C1 segment of cervical spinal cord (tissue), 14 donors: ENCODE data around the gene HSPA1A.

ENCODE experiments used
- DNase-seq, 14 donors: peaks; one replicate each; lab custom pipeline; 2025; lab: John Stamatoyannopoulos, UW

Gene HSPA1A

DNA sequence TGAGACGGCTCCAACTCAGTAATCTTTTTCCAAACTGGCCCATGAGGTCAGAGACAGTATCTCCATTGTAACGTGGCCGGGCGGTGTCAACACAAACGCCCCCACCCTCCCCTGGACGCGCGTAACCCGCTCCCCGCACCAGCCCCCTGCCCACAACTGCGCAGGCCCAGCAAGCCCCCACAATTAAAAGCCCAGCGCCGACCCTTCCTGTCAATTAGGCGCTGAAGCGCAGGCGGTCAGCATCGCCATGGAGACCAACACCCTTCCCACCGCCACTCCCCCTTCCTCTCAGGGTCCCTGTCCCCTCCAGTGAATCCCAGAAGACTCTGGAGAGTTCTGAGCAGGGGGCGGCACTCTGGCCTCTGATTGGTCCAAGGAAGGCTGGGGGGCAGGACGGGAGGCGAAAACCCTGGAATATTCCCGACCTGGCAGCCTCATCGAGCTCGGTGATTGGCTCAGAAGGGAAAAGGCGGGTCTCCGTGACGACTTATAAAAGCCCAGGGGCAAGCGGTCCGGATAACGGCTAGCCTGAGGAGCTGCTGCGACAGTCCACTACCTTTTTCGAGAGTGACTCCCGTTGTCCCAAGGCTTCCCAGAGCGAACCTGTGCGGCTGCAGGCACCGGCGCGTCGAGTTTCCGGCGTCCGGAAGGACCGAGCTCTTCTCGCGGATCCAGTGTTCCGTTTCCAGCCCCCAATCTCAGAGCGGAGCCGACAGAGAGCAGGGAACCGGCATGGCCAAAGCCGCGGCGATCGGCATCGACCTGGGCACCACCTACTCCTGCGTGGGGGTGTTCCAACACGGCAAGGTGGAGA lies at the start of gene HSPA1A, which contains the start of gene HSPA1L:
Gene HSPA1A, plus strand, starts transcription at position 519 of the 814 bp plus-strand sequence. Its CDS starts 214 bp downstream, at position 733.
Gene HSPA1L, minus strand, starts transcription at position 259 of the 814 bp plus-strand sequence. CDS start 3,311 bp downstream, outside the sequence.
- peak; percentile 89 to 100 (median 98) for DNase-seq

- DNase-seq = no peak
Observed at GRCh38 chr6:31765559-31765909, 49.8 kb upstream of the HSPA1A start.

DNA sequence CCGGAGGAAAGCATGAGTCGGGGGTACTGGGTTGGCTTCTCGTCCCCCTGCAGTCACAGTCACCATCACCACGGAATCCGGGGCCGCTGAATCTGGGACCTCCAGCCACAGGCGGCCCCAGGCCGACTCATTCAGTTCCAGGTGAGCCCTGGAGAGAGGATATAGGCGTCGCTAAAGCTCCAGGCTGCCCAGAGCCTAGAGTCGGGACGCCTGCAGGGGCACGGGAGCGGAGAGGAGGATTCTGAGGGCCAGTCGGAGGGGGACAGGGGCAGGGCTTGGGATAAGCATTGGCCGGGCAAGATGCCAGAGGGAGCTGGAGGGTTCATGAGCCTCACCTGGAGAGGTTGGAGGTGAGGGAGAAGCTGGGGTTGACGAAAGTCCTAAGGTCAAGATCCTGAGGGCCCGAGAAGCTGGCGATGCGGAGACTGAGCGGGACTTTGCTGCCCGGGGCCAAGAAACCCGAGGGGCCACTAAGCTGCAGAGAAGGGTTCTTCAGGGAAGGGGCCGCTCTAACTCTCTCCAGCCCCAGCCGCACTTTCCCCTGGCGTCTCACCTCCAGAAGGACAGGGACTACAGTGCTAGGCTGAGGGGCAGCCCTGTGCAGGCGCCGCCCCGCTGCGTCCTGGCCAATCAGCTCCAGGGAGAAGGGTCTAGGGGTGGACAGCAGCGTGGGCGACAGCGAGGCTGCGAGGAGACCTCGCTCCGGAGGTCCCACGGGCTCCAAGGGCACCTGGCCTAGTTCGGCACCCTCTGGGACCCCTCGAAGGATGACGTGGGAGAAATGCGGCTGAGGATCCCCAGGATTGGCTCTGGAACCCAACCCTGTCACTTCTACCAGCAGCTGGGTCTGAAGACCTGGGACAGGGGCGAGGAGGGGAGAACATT lies 49.2 kb upstream of the HSPA1A start:
- DNase-seq = peak in 1 of 14 donors; percentile 12

GRCh38 chr6:31767096-31767645 lies 48.2 kb upstream of the HSPA1A start:
- no peak for DNase-seq

- DNase-seq = no peak
Observed at GRCh38 chr6:31768363-31769257, 46.7 kb upstream of the HSPA1A start.

GRCh38 chr6:31769684-31770371 lies 45.5 kb upstream of the HSPA1A start:
- DNase-seq = peak in 1 of 14 donors; percentile 17

GRCh38 chr6:31770860-31771259 lies 44.5 kb upstream of the HSPA1A start:
- DNase-seq = no peak

DNA sequence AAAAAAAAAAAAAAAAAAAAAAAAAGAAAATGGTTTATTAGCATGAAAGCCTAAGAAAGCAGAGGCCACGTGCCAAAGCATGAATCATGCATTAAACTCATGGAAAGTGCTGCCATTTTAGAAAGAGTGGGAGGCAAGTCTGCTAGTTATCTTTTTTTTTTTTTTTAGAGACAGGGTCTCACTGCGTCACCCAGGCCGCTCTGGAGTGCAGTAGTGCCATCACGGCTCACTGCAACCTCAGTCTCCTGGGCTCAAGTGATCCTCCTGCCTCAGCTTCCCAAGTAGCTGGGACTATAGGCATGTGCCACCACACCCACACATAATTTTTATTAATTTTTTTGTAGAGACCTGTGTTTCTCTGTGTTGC lies 43.4 kb upstream of the HSPA1A start:
- no peak for DNase-seq

- no peak for DNase-seq
Observed at GRCh38 chr6:31775184-31775583, 40.2 kb upstream of the HSPA1A start.

DNA sequence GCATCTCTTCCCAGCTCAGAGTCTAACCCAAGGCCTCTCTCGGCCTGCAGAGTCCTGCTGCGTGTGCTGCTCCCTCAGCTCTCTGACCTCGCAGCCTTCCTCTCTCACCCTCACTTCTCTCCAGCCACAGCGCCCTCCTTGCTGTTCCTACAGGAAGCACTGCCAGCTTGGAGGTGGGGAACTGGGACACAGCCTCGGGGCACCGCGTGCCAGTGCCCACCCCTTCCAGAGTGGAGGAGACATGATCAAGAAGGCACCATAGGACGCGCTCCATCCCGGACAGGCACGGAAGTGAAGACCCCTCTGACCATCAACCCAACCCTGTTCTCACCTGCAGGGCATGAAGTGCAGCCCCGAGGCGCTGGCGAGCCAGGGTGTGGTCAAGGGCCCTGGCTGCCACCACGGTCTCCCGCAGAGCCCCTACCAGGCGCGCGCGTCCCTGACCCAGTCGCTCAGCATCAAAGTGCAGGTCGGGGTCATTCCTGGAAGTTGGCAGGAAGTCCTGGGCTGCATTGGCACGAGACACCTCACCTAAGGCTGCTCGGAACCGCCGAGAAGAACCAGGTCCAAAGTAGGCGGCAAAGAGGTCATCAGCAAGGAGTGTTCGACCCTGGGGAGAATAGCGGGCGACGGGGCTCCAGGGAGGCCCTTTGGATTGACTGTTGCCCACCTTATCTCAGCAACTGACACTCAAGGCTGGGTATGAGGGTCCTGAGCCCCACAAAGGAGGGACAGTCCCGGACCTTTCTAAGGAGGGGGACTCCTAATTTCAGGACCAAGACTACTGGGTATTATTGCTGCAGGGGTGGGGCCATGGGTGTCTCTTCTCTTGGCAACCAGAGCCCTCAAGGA lies 39.5 kb upstream of the HSPA1A start:
- no peak for DNase-seq

GRCh38 chr6:31776485-31776988 lies 38.8 kb upstream of the HSPA1A start:
- peak in 1 of 14 donors; percentile 60 for DNase-seq

GRCh38 chr6:31776989-31777666 lies 38.2 kb upstream of the HSPA1A start, which contains the start of gene VWA7:
Gene VWA7 (minus strand): TSS chr6:31777328. CDS start chr6:31776779, 549 bp downstream.
- peak in 1 of 14 donors; percentile 60 for DNase-seq

DNA sequence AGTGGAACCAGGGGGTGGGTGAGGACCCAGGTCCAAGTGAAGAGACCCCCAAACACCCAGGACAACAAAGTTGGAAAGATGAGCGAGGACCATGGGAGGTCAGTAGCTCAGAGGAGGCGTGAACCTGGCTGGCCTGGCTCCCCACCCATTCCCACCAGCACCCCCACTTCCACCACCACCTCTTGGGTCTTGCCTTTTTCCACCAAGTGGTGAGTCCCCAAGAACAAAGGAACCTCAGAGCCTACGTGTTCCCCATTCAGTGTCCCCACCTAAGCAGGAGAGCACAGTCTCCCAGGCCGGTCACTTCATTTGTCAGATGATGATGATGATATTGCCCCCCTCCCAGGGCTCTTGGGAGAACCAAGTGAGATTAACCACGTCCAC lies 37.7 kb upstream of the HSPA1A start:
- no peak for DNase-seq

- DNase-seq = no peak
Observed at GRCh38 chr6:31778193-31778592, 37.1 kb upstream of the HSPA1A start.

GRCh38 chr6:31778999-31779885 lies 36.1 kb upstream of the HSPA1A start:
- no peak for DNase-seq

DNA sequence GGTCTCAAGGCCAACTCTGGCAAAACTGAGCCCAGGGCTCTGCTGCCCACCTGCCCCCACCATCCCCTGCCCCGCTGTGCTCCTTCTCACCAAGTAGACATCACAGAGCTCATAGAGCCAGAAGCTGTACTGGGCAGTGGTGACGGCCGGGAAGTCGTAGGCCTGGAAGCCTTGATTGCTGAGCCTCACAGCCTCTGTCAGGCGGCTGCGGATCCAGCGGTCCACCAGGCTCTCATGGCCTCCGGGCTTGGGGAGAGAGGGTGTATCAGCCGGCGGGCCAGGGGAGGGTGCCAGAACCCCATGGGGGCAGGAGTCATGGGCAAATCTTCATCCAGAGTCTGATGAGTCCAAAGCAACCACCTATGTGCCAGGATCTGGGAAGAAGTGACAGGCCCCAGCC lies 35.4 kb upstream of the HSPA1A start:
- DNase-seq = no peak

DNA sequence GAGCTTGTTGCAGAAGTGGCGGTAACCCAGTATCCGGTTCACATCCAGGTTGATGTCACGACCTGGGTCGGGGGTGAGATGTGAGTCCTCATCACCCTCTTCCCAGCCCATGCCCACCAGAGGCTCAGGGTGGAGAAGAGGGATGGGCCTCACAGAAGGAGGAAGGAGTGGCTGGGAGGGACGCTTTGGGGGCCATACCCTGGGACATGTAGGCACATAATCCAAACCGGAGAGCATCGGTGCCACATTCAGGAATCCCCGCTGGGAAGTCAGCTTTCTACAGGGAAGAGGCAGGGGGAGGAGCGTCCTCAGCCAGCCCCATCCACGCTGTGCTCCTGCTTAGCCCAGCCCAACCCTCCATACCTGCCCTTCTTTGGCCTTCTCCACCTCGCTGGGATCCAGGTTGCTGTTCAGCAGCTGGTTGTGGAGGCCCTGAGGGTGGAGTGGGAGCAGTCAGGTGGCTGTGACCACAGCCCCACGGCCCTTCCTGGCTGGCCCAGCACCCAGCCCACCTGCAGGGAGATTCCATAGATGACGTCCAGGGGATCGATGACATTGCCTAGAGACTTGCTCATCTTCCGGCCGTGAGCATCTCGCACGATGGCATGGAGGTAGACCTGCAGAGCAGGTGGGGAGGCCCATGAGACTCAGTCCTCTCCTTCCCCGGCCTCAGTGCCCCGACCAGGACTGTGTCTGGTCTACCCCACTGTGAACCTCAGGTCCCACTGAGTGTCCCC lies 34.7 kb upstream of the HSPA1A start:
- DNase-seq = no peak
